Tibial nerve (tissue), 4 donors: Measurements from ENCODE around the gene PTMA. TPM values are rescaled to one million over a fixed set of nuclear protein-coding genes. Genes with fewer than 3 reads are reported as not detected.

Experiments used
- DNase-seq, 2 donors: peaks; one replicate each; pipeline ENCODE4 v3.0.0-alpha.2; 2019; ENCODE audit warnings: low spot score in 2 of 2
- H3K27ac ChIP-seq, 4 donors: fragments of 200-600 bp; sonication (generic) in 3 of 4; one replicate each; pipeline ENCODE4 v1.5.1; 2017 to 2019; ENCODE audit warnings: mild to moderate bottlenecking in 1 of 4
- H3K27me3 ChIP-seq, 2 donors: fragments of 200-600 bp; sonication (generic) in 1 of 2; one replicate each; pipeline versions ENCODE4 v1.5.1 to v1.6.0; 2017 to 2019
- H3K36me3 ChIP-seq, 3 donors: fragments of 200-600 bp; sonication (generic); one replicate each; pipeline ENCODE4 v1.5.1; 2018 to 2019
- H3K4me1 ChIP-seq, 4 donors: fragments of 200-600 bp; sonication (generic) in 3 of 4; one replicate each; pipeline ENCODE4 v1.5.1; 2017 to 2019
- H3K4me3 ChIP-seq, 4 donors: fragments of 200-600 bp; sonication (generic) in 3 of 4; one replicate each; pipeline ENCODE4 v1.5.1; 2017 to 2019; ENCODE audit warnings: mild to moderate bottlenecking in 1 of 4, moderate library complexity in 1 of 4
- H3K9me3 ChIP-seq, 4 donors: fragments of 200-600 bp; sonication (generic) in 3 of 4; one replicate each; pipeline ENCODE4 v1.5.1; 2017 to 2019
- EP300 ChIP-seq, 2 donors: sonication (generic); formaldehyde crosslinking; IDR thresholded peaks; one replicate each; pipeline ENCODE4 v1.6.1; 2017; ENCODE audit warnings: antibody characterized with exemption in 2 of 2, mild to moderate bottlenecking in 1 of 2
- POLR2A ChIP-seq, 2 donors: fragments of 450-650 bp; IDR thresholded peaks; one replicate each; pipeline ENCODE4 v1.6.1; 2017; ENCODE audit warnings: antibody characterized with exemption in 2 of 2, mild to moderate bottlenecking in 2 of 2, moderate library complexity in 2 of 2
- WGBS, 2 donors: methylation state at CpG; one replicate each; pipeline ENCODE4 v1.1.5; 2018; 5-methylcytosine and 5-hydroxymethylcytosine counted together
- total RNA-seq, 4 donors: library from RNA; depleted of rRNA; stranded (reverse); fragments of >200 nt; gene quantifications; one replicate each; pipeline ENCODE4 v1.1.0, GENCODE V29; 2016
- TF ChIP-seq, protein P1 (sequence below), 5 experiments: fragments of 200-600 bp in 3 of 5; fragments of 450-650 bp in 2 of 5; sonication (generic) in 3 of 5; IDR thresholded peaks; one replicate each; pipeline ENCODE4 v1.5.1; 2016 to 2019; ENCODE audit warnings: antibody characterized with exemption in 5 of 5, mild to moderate bottlenecking in 3 of 5, moderate library complexity in 2 of 5

PTMA gene
- total RNA-seq, 4 donors from 2014 or later = 622 to 1,472 (median 817) TPM

GRCh38 chr2:231676243-231676642 lies 32.1 kb upstream of the PTMA start:
- TF ChIP-seq, protein P1, sequence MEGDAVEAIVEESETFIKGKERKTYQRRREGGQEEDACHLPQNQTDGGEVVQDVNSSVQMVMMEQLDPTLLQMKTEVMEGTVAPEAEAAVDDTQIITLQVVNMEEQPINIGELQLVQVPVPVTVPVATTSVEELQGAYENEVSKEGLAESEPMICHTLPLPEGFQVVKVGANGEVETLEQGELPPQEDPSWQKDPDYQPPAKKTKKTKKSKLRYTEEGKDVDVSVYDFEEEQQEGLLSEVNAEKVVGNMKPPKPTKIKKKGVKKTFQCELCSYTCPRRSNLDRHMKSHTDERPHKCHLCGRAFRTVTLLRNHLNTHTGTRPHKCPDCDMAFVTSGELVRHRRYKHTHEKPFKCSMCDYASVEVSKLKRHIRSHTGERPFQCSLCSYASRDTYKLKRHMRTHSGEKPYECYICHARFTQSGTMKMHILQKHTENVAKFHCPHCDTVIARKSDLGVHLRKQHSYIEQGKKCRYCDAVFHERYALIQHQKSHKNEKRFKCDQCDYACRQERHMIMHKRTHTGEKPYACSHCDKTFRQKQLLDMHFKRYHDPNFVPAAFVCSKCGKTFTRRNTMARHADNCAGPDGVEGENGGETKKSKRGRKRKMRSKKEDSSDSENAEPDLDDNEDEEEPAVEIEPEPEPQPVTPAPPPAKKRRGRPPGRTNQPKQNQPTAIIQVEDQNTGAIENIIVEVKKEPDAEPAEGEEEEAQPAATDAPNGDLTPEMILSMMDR (IDR thresholded peaks at IDR 0.05) = no peak
- no peak for TF ChIP-seq EP300 (IDR thresholded peaks at IDR 0.05)
- TF ChIP-seq POLR2A (IDR thresholded peaks at IDR 0.05) = no peak
- H3K27ac ChIP-seq = no peak overlapping the region
- no peak overlapping the region for H3K4me3 ChIP-seq
- no peaks in the 10 kb centered on the region for H3K36me3 ChIP-seq
- 95 to 98% methylated on average over 6 of the region's 6 CpGs for WGBS, 2 donors
- no peaks in the 10 kb centered on the region for H3K9me3 ChIP-seq
- peaks cover 0 to 58% (median 34%) of the 10 kb centered on the region in 4 donors for H3K4me1 ChIP-seq
- no peak for DNase-seq
- no peaks in the 10 kb centered on the region for H3K27me3 ChIP-seq

DNA sequence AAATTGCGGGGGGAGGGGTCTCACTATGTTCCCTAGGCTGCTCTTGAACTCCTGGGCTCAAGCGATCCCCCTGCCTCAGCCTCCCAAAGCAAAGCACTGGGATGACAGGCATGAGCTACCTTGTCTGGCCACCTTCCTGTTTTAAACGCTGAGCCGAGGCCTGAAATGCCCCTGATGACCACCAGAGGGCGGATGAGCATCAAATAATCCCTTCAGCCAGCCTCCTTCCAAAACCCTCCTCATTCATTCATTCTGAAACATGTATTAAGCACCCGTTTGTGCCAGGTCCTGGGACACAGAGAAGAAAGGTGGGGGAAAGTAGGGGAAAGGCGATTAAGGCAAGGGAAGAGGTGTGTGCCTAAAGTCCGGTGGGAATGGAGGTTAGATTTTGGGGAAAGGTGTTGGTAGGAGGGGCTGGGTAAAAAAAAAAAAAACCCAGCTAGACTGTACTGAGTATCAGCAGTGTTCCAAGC lies 30.7 kb upstream of the PTMA start:
- peak in 1 of 2 donors; percentile 66 for TF ChIP-seq EP300 (IDR thresholded peaks at IDR 0.05)
- TF ChIP-seq, protein P1 (IDR thresholded peaks at IDR 0.05) = peak; percentile 88 to 99 (median 94)
- no peak for TF ChIP-seq POLR2A (IDR thresholded peaks at IDR 0.05)
- H3K36me3 ChIP-seq = no peaks in the 10 kb centered on the region
- 1 to 2% methylated on average over 8 of the region's 8 CpGs for WGBS, 2 donors
- peak overlapping the region in 1 of 4 donors; percentile 20 for H3K27ac ChIP-seq
- no peaks in the 10 kb centered on the region for H3K9me3 ChIP-seq
- no peaks in the 10 kb centered on the region for H3K27me3 ChIP-seq
- peaks cover 0 to 58% (median 32%) of the 10 kb centered on the region in 4 donors for H3K4me1 ChIP-seq
- peak; percentile 85 to 97 for DNase-seq
- H3K4me3 ChIP-seq = no peak overlapping the region

DNA sequence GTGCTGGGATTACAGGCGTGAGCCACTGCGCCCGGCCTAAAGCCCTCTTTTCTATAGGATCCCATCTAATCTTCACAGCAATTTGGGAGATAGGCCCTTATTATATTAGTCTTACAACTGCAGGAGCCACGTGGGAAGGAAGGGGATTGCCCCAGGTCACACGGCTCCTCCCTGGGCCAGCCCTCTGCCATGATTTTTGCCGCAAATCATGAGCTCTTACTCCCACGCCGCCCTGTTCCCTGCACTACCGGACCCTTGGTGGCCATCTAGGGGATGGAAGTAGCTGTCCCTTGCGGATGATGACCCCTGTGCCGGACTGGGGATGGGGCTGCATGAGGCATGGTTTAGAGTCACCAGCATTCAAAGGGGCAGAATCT lies 28.4 kb upstream of the PTMA start:
- H3K36me3 ChIP-seq = no peaks in the 10 kb centered on the region
- peak overlapping the region; percentile 89 to 99 (median 94) for H3K27ac ChIP-seq
- DNase-seq = no peak
- whole genome bisulfite sequencing, 2 donors = 73 to 78% methylated on average over 11 of the region's 11 CpGs
- no peaks in the 10 kb centered on the region for H3K9me3 ChIP-seq
- H3K4me1 ChIP-seq = peaks cover 0 to 38% (median 12%) of the 10 kb centered on the region in 4 donors
- no peaks in the 10 kb centered on the region for H3K27me3 ChIP-seq
- TF ChIP-seq EP300 (IDR thresholded peaks at IDR 0.05) = no peak
- TF ChIP-seq, protein P1 (IDR thresholded peaks at IDR 0.05) = peak in 1 of 5 experiments; percentile 19
- no peak overlapping the region for H3K4me3 ChIP-seq

DNA sequence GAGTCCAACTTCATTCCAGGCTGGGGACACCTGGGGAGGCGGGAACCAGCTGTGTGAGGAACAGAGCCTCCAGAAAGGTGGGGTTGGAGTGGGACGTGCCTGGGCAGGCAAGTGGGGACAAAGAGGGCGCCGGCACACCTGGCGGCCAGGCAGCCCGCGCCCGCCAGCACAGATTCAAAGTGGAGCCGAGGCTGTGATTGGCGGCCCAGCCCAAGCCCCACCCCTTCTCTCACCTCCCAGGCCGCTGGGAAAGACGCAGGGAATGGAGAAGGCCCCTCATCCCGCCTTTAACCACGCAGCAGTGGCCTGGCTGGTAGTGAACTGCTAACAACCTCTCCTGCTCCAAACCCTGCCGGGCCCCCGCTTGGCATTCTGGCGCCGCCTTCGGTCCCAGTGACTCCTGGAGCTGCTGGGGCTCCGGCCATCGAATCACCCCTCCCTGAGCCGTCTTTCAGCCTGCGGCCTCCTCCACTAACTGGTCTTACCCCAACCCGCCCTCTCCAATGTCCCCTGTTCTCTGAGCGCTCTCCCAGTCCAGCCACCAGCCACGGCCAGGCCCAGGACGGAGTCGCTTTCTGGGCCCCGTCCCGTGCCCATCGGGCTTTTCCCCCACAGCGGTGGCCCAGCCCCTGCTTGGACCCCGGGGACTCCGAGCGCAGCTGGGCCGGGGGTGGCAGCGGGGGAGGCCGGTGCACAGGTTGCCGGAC lies 27.9 kb upstream of the PTMA start:
- Histone ChIP-seq H3K27ac (peak overlapping the region; percentile 89 to 99 (median 94)), H3K27me3 (no peaks in the 10 kb centered on the region), H3K4me1 (peaks cover 0 to 33% (median 10%) of the 10 kb centered on the region in 4 donors), H3K36me3 (no peaks in the 10 kb centered on the region), H3K4me3 (peak overlapping the region; percentile 52 to 61 (median 58)), H3K9me3 (no peaks in the 10 kb centered on the region)
- 47 to 53% methylated on average over 31 to 36 of the region's 39 CpGs for WGBS, 2 donors
- DNase-seq = no peak
- TF ChIP-seq, protein P1 (IDR thresholded peaks at IDR 0.05) = no peak
- no peak for TF ChIP-seq EP300 (IDR thresholded peaks at IDR 0.05)
- no peak for TF ChIP-seq POLR2A (IDR thresholded peaks at IDR 0.05)
